Measurements from ENCODE around the gene C12orf57. TPM values are rescaled to one million over a fixed set of nuclear protein-coding genes. Genes with fewer than 3 reads are reported as not detected.

C12orf57 gene
- total and polyA plus RNA-seq, 9 of the 15 experiments (the other 6 are each of a cell fraction or from before 2014, with no cell fraction given) = 26.7 to 191 (median 107) TPM

DNA sequence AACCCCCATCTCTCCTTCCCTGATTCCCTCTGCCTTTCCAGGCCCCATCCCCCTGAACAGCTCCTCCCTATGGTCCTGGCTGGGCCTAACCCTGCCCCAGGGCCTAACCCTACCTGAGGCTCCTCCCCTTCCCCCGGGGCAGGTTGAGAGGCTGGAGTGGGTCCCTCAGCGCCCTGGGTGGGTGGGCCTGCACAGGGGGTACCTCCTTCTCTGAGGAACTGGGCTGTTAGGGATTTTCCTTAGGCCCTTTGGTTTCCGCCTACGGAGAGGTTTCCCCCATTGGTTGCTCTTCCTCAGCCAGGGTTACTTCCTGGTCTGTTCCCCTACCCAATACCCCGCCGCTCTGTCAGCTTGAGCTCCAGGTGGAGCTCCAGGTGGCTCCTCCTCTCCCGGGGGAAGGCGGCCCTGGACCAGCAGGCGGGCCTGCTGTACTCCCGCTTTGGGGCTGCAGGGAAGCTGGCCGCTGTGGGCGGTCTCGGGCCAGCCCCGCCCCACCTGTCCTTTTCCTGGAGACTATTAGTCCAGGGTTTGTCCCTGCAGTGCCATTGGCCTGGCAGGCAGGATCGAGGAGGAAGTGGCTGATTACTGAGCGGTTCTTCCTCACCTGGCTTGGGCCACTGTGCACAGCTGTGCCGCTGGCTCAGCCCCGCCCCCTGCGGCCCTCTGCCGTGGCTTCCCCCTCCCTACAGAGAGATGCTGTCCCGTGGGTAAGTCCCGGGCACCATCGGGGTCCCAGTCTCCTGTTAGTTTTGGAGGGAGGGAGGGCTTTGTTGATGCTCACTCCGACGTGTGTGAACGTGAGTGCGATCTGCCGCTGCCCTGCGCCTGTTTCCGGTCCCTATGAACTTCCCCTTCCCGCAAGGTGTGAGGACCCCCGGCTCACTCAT, 2.5 kb downstream of the C12orf57 start:
- Histone ChIP-seq H3K9ac (ENCODE audit: insufficient read depth in 1 of 2, low read depth in 2 of 2, low read length in 2 of 2) (peak overlapping the region; percentile 16 to 87; a peak in 3 of 4 replicates), H3K4me2 (ENCODE audit: insufficient read depth, low read length) (peak overlapping the region; percentile 94), H3K4me1 (replicated peaks in 1 of 2; ENCODE audit: control insufficient read depth in 2 of 2, insufficient read depth in 2 of 2, low read length in 2 of 2) (peaks cover 13 to 54% of the 10 kb centered on the region in 2 experiments), H3K4me3 (peak overlapping the region; percentile 13; the same call in 1 of the 2 replicates), H3K79me2 (ENCODE audit: control insufficient read depth, insufficient read depth, low read length) (peaks cover 13% of the 10 kb centered on the region), H4K20me1 (replicated peaks; ENCODE audit: control insufficient read depth, insufficient read depth, low read length) (no peaks in the 10 kb centered on the region), H3K27ac (ENCODE audit: extremely low read depth, low read depth, low read length) (peak overlapping the region; percentile 50; the same call in 2 of the 3 replicates), H3K27me3 (ENCODE audit: control insufficient read depth in 2 of 2, insufficient read depth in 2 of 2, low read length in 2 of 2) (no peaks in the 10 kb centered on the region), H3K36me3 (ENCODE audit: control insufficient read depth, insufficient read depth, low read length) (peaks cover 10% of the 10 kb centered on the region; the same call in 1 of the 3 replicates), H3K9me1 (ENCODE audit: control insufficient read depth, insufficient read depth, low read length) (no peaks in the 10 kb centered on the region), H2AFZ (ENCODE audit: low read depth, low read length) (peak overlapping the region; percentile 35), H3K9me3 (replicated peaks; ENCODE audit: control insufficient read depth, insufficient read depth, low read depth, low read length) (no peaks in the 10 kb centered on the region)
- ChIA-PET POLR2A (interaction anchor here (0.5 to 6.3 kb wide), 13 partner anchors 13 to 301 kb away, joined by 3 to 98 read pairs (median 4); partner anchors contain the start of gene ATN1), CTCF (ENCODE audit: low intra/inter-chr PET ratio) (interaction anchor here (1.2 kb wide), 1 partner anchor 19 kb away, joined by 4 read pairs; no protein-coding TSS in a partner anchor)
- in situ Hi-C loops (cut with MboI) (no loop called here), intact Hi-C loops (cut with micrococcal nuclease) (loop anchor here (1.0 kb wide), 1 partner anchor 14 kb away; no protein-coding TSS in a partner anchor)
- no TSS peak for BruUV-seq (replicated peaks)
- DNase-seq (ENCODE audit: extremely low read depth in 1 of 4, low spot score in 3 of 4) (peak; percentile 62 to 87 (median 73)), FAIRE-seq (peak; percentile 88), ATAC-seq (peak; percentile 65)
- WGBS (ENCODE audit: insufficient coverage, low coverage, missing lambda C conversion rate) = 9% methylated on average over 6 of the region's 32 CpGs
- TF ChIP-seq RBFOX2 (IDR thresholded peaks at IDR 0.05; ENCODE audit: low read depth, low read length) (peak; percentile 64), NRF1 (conservative IDR thresholded peaks at IDR 0.05 in 1 of 2, IDR thresholded peaks at IDR 0.05 in 1 of 2) (peak; percentile 31 to 61; a peak in 3 of 4 replicates), SIN3A (IDR thresholded peaks at IDR 0.05; ENCODE audit: borderline replicate concordance in 2 of 2, control insufficient read depth in 1 of 2, low read depth in 2 of 2, low read length in 2 of 2) (peak in 1 of 2 experiments; percentile 11; a peak in 1 of 4 replicates), GABPB1 (CRISPR knock-in tag; IDR thresholded peaks at IDR 0.05) (0 out of 2 replicates have a peak, but pooled peaks have one; percentile 15), ZNF263 (CRISPR knock-in tag; IDR thresholded peaks at IDR 0.05; ENCODE audit: borderline replicate concordance) (peak; percentile 30; the same call in 1 of the 2 replicates), ZFX (CRISPR knock-in tag; IDR thresholded peaks at IDR 0.05) (peak; percentile 58; the same call in 1 of the 2 replicates), PHF8 (IDR thresholded peaks at IDR 0.05; ENCODE audit: borderline replicate concordance, low read length) (peak; percentile 40; the same call in 1 of the 2 replicates), PRMT5 (CRISPR knock-in tag; IDR thresholded peaks at IDR 0.05) (no peak), MYNN (IDR thresholded peaks at IDR 0.05) (0 out of 2 replicates have a peak, but pooled peaks have one; percentile 30), MYNN (CRISPR knock-in tag; IDR thresholded peaks at IDR 0.05) (no peak), DACH1 (IDR thresholded peaks at IDR 0.05; ENCODE audit: partially characterized antibody) (peak; percentile 7), RBM17 (IDR thresholded peaks at IDR 0.05; ENCODE audit: borderline replicate concordance, low read depth, low read length) (no peak), MBD1 (CRISPR knock-in tag; IDR thresholded peaks at IDR 0.05) (no peak), SPI1 (IDR thresholded peaks at IDR 0.05; ENCODE audit: borderline replicate concordance, low read depth, low read length) (peak; percentile 75), ZNF239 (CRISPR knock-in tag; IDR thresholded peaks at IDR 0.05) (no peak)
- TF ChIP-seq, protein P1, sequence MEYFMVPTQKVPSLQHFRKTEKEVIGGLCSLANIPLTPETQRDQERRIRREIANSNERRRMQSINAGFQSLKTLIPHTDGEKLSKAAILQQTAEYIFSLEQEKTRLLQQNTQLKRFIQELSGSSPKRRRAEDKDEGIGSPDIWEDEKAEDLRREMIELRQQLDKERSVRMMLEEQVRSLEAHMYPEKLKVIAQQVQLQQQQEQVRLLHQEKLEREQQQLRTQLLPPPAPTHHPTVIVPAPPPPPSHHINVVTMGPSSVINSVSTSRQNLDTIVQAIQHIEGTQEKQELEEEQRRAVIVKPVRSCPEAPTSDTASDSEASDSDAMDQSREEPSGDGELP (CRISPR knock-in tag; IDR thresholded peaks at IDR 0.05; ENCODE audit: borderline replicate concordance) = peak; percentile 93
- TF ChIP-seq, protein P2, sequence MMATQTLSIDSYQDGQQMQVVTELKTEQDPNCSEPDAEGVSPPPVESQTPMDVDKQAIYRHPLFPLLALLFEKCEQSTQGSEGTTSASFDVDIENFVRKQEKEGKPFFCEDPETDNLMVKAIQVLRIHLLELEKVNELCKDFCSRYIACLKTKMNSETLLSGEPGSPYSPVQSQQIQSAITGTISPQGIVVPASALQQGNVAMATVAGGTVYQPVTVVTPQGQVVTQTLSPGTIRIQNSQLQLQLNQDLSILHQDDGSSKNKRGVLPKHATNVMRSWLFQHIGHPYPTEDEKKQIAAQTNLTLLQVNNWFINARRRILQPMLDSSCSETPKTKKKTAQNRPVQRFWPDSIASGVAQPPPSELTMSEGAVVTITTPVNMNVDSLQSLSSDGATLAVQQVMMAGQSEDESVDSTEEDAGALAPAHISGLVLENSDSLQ (IDR thresholded peaks at IDR 0.05) = peak; percentile 32
